ENCODE results near the gene UHRF1. TPM values are rescaled to one million over a fixed set of nuclear protein-coding genes. Genes with fewer than 3 reads are reported as not detected.

The UHRF1 gene
- total and polyA plus RNA-seq, 4 donors, result 3.2 to 7.5 (median 4.5) TPM

DNA sequence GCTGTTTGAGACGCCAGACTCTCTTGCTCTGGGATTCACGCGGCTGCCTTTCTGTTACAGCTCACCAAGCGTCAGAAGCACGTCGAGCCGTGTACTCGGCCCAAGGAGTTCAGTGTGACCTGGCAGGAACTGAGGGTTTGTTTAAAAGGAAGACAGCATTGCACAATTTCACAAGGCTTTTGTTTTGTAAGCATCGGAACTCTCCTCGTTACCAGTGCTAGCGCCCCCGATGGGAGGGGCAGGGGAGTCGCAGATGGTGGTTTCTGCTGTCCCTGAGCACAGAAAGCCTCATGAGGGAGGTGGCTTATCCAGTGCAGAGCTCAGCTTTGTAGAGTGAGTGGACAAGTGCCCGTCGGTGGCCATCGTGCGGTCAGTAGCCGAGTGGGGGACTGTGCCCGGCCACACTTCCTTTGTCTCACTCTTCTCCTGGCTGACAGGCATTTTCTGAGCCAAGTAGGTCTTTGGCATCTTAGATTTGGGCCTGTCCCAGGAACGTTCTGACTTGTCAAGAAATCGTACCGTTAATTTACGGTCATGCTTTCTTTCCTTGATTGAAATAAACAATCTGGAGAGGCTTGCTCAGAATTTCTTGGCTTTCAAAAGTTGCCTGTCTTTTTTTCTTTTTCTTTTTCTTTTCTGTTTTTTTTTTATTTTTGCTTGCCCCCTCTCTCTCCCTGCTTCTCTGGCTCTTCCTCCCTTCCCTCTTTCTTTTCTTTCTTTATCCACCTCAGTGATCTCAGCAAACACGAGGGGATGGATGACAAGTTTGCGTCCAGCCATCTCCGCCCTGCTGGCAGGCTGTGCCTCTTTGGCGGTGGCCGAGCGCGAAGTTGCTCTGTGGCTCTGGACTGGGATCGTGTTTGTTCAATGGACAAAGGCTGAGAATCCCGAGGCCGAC, 67.3 kb downstream of the UHRF1 start:
- TF ChIP-seq, protein P1, sequence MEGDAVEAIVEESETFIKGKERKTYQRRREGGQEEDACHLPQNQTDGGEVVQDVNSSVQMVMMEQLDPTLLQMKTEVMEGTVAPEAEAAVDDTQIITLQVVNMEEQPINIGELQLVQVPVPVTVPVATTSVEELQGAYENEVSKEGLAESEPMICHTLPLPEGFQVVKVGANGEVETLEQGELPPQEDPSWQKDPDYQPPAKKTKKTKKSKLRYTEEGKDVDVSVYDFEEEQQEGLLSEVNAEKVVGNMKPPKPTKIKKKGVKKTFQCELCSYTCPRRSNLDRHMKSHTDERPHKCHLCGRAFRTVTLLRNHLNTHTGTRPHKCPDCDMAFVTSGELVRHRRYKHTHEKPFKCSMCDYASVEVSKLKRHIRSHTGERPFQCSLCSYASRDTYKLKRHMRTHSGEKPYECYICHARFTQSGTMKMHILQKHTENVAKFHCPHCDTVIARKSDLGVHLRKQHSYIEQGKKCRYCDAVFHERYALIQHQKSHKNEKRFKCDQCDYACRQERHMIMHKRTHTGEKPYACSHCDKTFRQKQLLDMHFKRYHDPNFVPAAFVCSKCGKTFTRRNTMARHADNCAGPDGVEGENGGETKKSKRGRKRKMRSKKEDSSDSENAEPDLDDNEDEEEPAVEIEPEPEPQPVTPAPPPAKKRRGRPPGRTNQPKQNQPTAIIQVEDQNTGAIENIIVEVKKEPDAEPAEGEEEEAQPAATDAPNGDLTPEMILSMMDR (IDR thresholded peaks at IDR 0.05; ENCODE audit: control extremely low read depth, extremely low read depth), result no peak
- WGBS, 2 donors, result 29% methylated on average over 33 of the region's 33 CpGs
- peak overlapping the region in 1 of 2 donors; percentile 30 for H3K9ac ChIP-seq (ENCODE audit: insufficient read depth in 1 of 2, low read length in 2 of 2)

DNA sequence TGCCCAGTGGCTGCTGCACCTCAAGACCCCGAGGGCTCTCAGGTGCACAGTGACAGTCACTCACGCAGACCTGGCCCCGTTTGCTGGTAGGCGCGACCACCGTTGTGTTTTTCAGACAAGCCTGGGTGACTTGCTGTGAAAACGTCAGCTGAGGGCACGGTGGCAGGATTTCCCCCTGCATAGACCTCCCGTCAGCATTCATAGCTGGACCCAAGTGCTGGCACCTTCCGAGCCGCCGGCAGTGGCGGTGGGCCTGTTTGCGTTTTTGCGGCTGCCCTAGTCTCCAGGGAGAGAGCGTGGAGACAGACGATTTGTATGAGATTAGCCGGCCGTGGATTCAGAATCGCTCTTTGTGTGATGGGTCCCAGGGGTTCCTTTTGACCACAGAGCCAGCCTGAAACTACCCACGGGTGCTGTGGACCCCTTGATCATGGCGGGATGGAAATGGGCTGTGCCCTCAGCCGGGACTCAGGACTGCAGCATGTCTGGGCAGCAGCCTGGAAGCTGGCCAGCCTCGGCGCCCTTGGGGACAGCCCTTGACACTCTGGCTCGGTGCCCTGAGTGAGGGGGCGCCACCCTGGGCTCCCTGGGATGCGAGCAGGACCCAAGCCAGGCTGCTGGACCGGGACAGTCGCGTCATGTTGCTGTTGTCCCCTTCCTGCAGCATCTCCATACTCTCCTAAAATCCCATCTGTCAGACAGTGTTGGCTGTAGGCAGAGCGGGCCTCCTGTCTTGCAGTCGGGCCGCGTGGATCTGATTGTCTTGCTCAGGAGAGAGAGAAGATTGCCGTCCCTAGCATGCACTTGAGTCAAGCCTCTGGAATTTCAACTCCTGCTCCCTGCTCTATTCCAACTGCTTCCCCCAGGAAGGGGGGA, 68.2 kb downstream of the UHRF1 start:
- no peak overlapping the region for H3K4me3 ChIP-seq
- H3K9ac ChIP-seq (ENCODE audit: insufficient read depth in 1 of 2, low read length in 2 of 2), result peak overlapping the region in 1 of 2 donors; percentile 30
- WGBS, 2 donors, result 63 to 83% methylated on average over 36 of the region's 36 CpGs
- TF ChIP-seq, protein P1 (IDR thresholded peaks at IDR 0.05; ENCODE audit: control extremely low read depth, extremely low read depth), result no peak
- ATAC-seq (ENCODE audit: insufficient read depth, low FRiP score) (no peak), DNase-seq (peak; percentile 45 to 63 (median 48))
- peak overlapping the region in 1 of 2 donors; percentile 68 for H3K27ac ChIP-seq (ENCODE audit: low read depth in 1 of 2, low read length in 1 of 2)
- peaks cover 11 to 28% (median 13%) of the 10 kb centered on the region in 5 donors for H3K4me1 ChIP-seq (ENCODE audit: control insufficient read depth in 5 of 5, insufficient read depth in 5 of 5, low read length in 5 of 5)
- no peaks in the 10 kb centered on the region for H3K9me3 ChIP-seq (ENCODE audit: control insufficient read depth in 4 of 4, insufficient read depth in 3 of 4, low read length in 3 of 4)
- no peaks in the 10 kb centered on the region for H3K27me3 ChIP-seq (ENCODE audit: control insufficient read depth in 3 of 3, insufficient read depth in 3 of 3, low read length in 2 of 3)
- H3K36me3 ChIP-seq (ENCODE audit: control insufficient read depth in 4 of 4, insufficient read depth in 4 of 4, low read length in 4 of 4), result no peaks in the 10 kb centered on the region

More for the DNA sequence above, 67.3 kb downstream of the UHRF1 start:
- Histone ChIP-seq H3K4me1 (ENCODE audit: control insufficient read depth in 5 of 5, insufficient read depth in 5 of 5, low read length in 5 of 5) (peaks cover 11 to 28% (median 13%) of the 10 kb centered on the region in 5 donors), H3K4me3 (no peak overlapping the region), H3K36me3 (ENCODE audit: control insufficient read depth in 4 of 4, insufficient read depth in 4 of 4, low read length in 4 of 4) (no peaks in the 10 kb centered on the region), H3K9me3 (ENCODE audit: control insufficient read depth in 4 of 4, insufficient read depth in 3 of 4, low read length in 3 of 4) (no peaks in the 10 kb centered on the region), H3K27me3 (ENCODE audit: control insufficient read depth in 3 of 3, insufficient read depth in 3 of 3, low read length in 2 of 3) (no peaks in the 10 kb centered on the region), H3K27ac (ENCODE audit: low read depth in 1 of 2, low read length in 1 of 2) (peak overlapping the region; percentile 58 to 91)
- DNase-seq, result peak; percentile 83 to 96 (median 91)
- peak; percentile 76 for ATAC-seq (ENCODE audit: insufficient read depth, low FRiP score)

DNA sequence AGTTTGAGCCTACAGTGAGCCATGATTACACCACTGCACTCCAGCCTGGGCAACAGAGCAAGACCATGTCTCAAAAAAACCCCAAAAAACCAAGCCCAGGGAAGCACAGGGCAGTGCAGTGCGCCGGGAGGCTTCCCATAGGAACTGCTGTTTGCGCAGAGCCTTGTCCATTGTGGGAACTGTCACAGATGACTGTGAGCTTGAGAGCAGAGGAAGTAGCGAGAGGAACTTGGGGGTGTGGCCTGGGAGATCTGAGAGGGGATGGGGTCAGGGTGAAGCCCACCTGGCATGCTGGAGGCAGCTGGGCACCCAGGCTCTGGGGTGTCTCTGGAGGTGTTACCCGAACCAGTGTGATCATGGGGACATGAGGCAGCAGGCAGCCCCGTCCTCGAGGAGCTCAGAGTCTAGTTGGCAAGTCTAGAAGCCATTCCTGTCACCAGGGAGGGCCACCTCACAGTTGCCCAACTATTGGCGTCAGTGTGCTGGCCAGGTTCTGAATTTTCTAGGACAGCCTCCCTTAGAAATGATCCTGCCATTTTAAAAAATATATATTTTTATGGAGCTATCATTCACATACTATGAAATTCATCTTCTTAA, 70.0 kb downstream of the UHRF1 start:
- Histone ChIP-seq H3K27me3 (ENCODE audit: control insufficient read depth in 3 of 3, insufficient read depth in 3 of 3, low read length in 2 of 3) (no peaks in the 10 kb centered on the region), H3K9ac (ENCODE audit: insufficient read depth in 1 of 2, low read length in 2 of 2) (no peak overlapping the region), H3K9me3 (ENCODE audit: control insufficient read depth in 4 of 4, insufficient read depth in 3 of 4, low read length in 3 of 4) (no peaks in the 10 kb centered on the region), H3K36me3 (ENCODE audit: control insufficient read depth in 4 of 4, insufficient read depth in 4 of 4, low read length in 4 of 4) (peaks cover 0 to 5% (median 0%) of the 10 kb centered on the region in 4 donors), H3K4me1 (ENCODE audit: control insufficient read depth in 5 of 5, insufficient read depth in 5 of 5, low read length in 5 of 5) (peaks cover 13 to 32% (median 20%) of the 10 kb centered on the region in 5 donors), H3K4me3 (no peak overlapping the region), H3K27ac (ENCODE audit: low read depth in 1 of 2, low read length in 1 of 2) (no peak overlapping the region)
- TF ChIP-seq, protein P1 (IDR thresholded peaks at IDR 0.05; ENCODE audit: control extremely low read depth, extremely low read depth), result no peak
- DNase-seq (no peak), ATAC-seq (ENCODE audit: insufficient read depth, low FRiP score) (no peak)
- 44 to 65% methylated on average over 8 of the region's 8 CpGs for WGBS, 2 donors
